ENCODE measurements around the gene SYT8.

Gene SYT8

GRCh38 chr11:1844221-1845094 lies 9.7 kb downstream of the SYT8 start:
- no peak for DNase-seq

GRCh38 chr11:1845095-1845429 lies 10.3 kb downstream of the SYT8 start:
- DNase-seq = no peak

GRCh38 chr11:1845561-1846452 lies 11.0 kb downstream of the SYT8 start:
- DNase-seq = no peak

DNA sequence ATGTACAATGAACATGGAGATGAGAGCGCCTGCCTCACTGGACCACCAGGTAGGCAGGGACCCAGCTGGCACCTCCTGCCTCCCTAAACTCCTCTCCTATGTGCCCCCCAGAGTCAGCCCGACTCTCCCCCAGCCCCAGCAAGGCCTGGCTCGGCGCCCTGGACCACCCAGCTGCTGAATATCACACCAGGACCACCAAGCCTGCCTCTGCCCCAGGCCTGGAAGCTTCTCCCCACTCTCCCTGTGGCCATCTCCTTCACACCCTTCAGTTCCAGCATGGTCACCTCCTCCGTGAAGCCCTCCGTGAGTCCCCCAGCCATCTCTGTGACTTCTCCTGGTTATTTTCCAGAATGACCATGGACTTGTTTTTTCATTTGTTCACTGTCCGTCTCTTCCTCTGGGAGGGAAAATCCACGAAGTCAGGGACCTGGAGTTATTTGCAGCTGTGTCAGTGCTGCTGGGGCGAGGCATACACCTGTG lies 11.7 kb downstream of the SYT8 start:
- no peak for DNase-seq

DNA sequence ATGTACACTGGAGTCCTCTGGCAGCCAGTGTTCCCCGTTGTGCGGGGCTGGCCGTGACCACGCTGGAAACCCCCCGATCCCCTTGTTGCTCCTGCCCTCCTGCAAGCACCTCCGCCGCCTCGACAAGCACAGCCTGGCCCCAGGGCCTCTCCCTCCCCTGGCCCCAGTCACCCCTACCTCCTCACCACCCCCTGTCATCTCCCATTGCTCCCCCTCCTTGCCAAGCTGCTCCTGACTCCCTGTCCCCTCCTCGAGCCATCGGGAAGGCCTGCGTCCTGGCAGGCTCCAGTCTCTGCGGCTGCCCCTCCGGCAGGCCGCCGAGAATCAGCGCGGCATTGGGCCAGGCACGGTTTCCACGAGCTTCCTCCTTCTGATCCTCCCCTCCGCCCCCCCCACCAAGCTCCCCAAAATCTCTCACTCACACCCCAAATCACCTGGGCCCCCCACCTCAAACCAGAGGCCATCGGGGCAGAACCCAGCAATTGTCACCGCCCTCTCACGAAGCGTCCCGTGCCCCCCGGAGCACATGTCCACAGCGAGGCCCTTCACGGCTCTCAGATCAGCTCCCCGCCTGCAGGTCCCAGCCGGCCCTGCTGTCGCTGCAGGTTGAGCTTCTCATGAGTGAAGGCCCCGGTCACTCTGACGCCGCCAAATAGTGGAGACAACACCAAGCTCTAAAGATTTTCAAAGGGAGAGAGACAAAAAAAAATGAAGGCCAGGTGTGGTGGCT lies 12.4 kb downstream of the SYT8 start:
- no peak for DNase-seq

GRCh38 chr11:1847926-1848639 lies 13.3 kb downstream of the SYT8 start:
- DNase-seq = no peak

GRCh38 chr11:1848640-1849430 lies 14.0 kb downstream of the SYT8 start:
- DNase-seq = no peak

DNA sequence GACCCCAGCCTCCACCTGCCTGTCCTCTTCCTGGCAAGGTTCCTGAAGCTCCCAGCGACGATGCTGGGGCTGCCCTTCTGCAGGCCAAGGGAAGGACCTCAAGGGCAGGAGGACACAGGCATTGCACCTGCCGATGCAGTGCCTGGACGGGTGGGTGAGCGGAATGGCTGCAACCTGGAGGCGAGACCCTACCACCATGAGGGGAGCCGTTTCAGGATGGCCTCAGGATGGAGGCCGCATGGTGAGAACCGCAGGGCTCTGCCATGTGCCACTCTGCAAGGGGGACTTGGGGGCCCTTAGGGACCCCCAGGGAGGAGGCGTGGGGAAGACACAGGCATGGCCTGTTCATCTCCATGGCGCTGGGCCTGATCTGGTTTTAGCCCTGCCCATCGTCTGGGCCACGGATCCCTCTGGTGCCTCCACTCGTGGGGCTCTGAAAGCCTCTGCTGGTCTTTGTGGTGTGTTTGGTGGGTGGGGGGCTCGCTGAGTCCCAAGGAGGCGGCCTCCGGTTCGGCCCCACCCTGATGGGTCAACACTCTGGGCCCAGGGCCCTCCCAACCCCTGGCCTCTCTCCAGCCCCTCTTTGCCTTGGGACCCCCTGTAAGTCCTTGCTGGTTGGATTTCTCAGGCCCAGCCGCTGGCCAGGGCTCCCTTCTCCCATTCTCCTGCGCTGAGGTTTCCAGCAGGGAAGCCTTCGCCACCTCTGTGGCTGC lies 16.8 kb downstream of the SYT8 start:
- DNase-seq = no peak

DNA sequence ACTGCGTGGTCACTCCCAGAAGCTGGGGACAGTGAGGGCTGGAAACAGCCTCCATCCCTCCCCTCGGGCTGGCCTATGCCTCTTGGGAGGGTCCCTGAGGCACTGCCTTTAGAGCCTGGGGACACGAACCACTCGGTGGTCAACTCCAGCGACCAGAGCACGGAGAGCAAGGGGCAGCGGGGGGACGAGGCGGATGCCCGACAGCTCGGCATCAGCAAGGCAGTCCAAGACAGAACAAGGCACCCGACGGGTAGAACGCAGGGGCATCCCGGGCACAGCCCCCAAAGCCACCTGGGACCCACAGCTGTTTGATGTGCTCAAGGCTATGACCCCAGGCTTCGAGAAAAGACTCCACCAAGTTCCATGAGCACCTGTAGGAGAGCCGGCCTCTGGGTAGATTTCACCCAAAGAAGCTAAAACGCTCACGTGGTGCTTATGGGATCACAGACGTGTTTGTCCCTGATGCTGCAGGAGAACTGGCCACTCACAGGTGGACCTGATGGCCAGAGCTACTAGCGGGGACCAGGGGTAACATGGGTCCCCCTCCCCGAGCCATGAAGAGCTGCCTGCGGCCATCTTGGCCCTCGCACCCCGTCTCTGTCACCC lies 17.6 kb downstream of the SYT8 start:
- DNase-seq = no peak

- no peak for DNase-seq
Observed at GRCh38 chr11:1852877-1853276, 18.1 kb downstream of the SYT8 start, which contains the start of gene LSP1. Gene LSP1 (plus strand): TSS chr11:1853084. CDS start chr11:1853145, 61 bp downstream.

DNA sequence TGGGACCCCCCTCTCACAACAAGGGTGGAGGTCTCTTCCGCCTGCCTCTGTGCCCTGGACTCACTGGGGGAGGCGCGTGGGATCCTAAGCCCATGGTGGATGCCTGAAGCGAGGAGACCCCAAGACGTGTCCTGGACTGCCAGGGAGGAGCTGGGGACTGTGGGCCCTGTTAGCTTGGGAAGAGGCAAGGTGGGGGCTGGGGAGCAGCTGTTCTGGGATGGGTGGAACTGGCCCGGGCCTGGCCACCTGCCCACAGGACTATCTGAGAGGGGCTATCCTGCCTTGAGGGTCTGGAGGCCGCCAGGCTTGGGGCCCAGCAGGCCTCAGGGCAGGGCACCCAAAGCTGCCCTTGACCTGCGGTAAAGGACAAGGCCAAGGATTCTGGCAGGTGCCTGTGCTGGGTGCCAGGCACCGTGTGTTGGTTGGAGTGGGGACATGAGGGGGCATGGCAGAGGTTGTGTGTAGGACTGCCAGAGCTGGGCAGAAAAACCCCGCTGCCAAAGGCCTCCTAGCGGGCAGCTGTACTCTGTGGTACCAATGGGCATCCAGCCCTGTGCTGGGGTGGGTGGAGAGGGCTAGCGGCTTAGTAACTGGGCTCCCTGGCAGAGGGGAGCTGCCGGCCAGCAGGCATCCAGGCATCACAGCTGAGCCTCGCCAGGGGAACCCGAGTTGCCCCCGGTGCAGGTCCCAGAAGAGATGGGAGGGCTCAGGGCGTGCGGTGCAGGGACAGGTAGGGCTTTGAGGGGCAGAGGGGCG lies 18.8 kb downstream of the SYT8 start:
- peak in 1 of 58 donors; percentile 20 for DNase-seq

GRCh38 chr11:1854132-1854948 lies 19.6 kb downstream of the SYT8 start:
- DNase-seq = no peak

DNA sequence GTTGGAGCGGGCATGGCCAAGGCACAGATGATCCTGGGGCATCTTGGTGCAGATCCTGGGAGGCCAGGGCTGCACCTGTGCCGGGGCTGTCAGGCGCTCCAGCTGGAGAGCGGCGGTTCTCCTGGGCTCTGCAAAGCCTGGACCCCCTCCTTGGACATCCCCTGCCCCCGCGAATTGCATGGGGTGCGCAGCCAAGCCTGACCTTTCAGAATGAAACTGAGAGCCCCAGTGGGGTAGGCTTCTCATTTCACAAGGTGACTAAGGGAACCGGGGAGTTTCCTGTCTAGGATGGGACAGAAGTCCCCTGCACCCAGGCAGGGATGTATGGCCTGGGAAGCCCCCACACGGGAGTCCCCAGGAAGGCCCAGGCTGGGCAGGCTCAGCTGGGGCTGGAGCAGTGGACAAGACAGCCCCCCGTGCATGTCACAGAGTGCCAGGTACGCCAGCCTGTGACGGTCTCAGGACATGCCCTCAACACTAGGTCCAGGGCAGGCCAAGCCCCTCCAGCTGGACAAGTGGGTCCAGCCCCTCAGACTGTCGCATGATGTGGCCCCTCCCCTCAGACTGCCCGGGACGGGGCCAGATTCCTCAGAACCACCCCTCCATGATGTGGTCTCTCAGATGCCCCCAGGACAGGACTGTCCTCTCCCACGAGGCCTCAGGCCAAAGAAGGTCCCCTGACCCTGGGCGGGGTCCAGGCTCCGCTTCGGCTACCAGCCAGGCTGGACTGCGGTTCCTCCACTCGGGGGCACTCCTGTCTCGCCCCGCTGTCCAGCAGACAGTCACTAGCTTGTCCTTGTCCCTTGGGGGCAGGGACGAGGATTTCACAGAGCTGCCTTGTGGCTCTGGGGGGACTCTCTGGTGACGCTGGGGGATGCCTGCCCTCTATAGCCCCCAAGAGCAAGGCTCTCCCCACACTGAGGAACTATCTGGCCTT lies 20.4 kb downstream of the SYT8 start:
- no peak for DNase-seq

DNA sequence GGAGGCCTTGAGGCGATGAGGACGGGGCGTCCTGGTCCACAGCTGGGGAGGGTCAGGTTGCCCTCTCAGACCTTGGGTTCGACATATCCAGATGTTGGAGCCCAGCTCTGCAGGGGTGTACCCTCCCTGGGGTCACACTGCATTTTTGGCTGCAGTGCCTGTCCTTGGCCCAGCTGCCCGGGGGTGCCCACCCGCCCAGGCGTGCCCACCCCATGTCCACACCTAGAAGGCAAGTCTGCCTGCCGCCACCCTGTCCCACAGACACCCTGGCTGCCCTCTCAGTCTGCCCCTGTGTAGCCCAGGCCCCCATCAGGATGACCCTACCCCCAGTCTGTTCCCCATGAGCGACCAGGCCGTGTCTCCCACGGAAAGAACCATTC lies 21.1 kb downstream of the SYT8 start:
- no peak for DNase-seq

DNA sequence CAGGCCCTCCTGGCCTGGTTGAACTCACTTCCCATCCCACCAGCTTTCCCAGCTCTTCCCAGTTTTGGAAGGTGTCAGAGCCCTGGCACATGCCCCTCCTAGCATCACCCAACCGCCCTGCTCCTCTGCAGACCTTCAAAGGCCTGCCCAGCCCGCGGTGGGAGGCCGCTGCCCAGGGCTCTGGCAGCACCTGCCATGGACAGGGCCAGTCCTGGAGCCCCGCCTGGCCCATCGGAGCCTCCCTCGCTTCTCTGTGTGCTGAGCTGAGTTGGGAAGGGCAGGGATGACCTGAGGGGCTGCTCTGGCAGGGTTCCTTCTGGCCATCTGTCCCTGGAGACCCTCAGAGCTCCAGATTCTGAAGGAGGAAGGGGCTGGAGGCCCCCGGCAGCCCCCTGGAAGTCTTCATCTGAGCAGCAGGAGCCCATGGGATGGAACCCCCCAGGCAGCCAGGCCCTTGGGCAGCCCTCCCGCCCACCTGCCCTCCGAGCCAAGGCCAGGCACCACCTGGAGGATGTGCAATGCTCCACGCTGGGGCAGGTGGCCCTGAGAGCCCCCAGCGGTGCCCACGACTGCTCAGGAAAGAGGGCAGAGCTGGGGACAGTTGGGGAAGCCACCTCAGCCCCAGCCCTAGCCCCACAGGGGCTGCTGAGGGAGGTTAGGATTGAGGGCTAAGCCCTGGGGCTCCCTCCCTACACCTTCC lies 21.7 kb downstream of the SYT8 start:
- no peak for DNase-seq

All from anterior cingulate cortex (tissue), 58 donors.